Hematopoietic multipotent progenitor cell treated with erythropoietin and hydrocortisone succinate and interleukin-3 and kit ligand, for 6 days (in vitro differentiated cells): Measurements from ENCODE around the gene TSPAN18.
A peak's percentile ranks its signal among the peaks of the same experiment; 100 is the strongest.

ENCODE experiments used
- DNase-seq: peaks from one replicate; pipeline ENCODE4 v3.0.0-alpha.2; 2015

The TSPAN18 gene

GRCh38 chr11:44904261-44905020 lies 177.7 kb downstream of the TSPAN18 start:
- peak; percentile 89 for DNase-seq

GRCh38 chr11:44905131-44905866 lies 178.5 kb downstream of the TSPAN18 start:
- DNase-seq: no peak

GRCh38 chr11:44906649-44907048 lies 179.9 kb downstream of the TSPAN18 start:
- peak; percentile 56 for DNase-seq

GRCh38 chr11:44909557-44909956 lies 182.8 kb downstream of the TSPAN18 start:
- DNase-seq: no peak

- DNase-seq: no peak
Measured at GRCh38 chr11:44910591-44910990, 183.8 kb downstream of the TSPAN18 start.

- peak; percentile 99 for DNase-seq
Measured at GRCh38 chr11:44911029-44911814, 184.5 kb downstream of the TSPAN18 start.

- DNase-seq: no peak
Measured at GRCh38 chr11:44912270-44912987, 185.7 kb downstream of the TSPAN18 start.

GRCh38 chr11:44913502-44913901 lies 186.7 kb downstream of the TSPAN18 start:
- no peak for DNase-seq

GRCh38 chr11:44914105-44914504 lies 187.3 kb downstream of the TSPAN18 start:
- no peak for DNase-seq

- DNase-seq: no peak
Measured at GRCh38 chr11:44915004-44915403, 188.2 kb downstream of the TSPAN18 start.

- peak; percentile 47 for DNase-seq
Measured at GRCh38 chr11:44915621-44916020, 188.9 kb downstream of the TSPAN18 start.

GRCh38 chr11:44916331-44916730 lies 189.6 kb downstream of the TSPAN18 start:
- no peak for DNase-seq

GRCh38 chr11:44916801-44917385 lies 190.1 kb downstream of the TSPAN18 start:
- DNase-seq: peak; percentile 96

- no peak for DNase-seq
Measured at GRCh38 chr11:44917741-44918140, 191.0 kb downstream of the TSPAN18 start.

- no peak for DNase-seq
Measured at GRCh38 chr11:44920451-44920850, 193.7 kb downstream of the TSPAN18 start.

GRCh38 chr11:44923115-44923514 lies 196.4 kb downstream of the TSPAN18 start:
- DNase-seq: peak; percentile 64

- no peak for DNase-seq
Measured at GRCh38 chr11:44923806-44924205, 197.0 kb downstream of the TSPAN18 start.

- no peak for DNase-seq
Measured at GRCh38 chr11:44926036-44926435, 199.3 kb downstream of the TSPAN18 start.

GRCh38 chr11:44927174-44927661 lies 200.5 kb downstream of the TSPAN18 start:
- peak; percentile 88 for DNase-seq

- DNase-seq: no peak
Measured at GRCh38 chr11:44928144-44928543, 201.4 kb downstream of the TSPAN18 start.

GRCh38 chr11:44928816-44929215 lies 202.1 kb downstream of the TSPAN18 start:
- DNase-seq: no peak
